ENCODE results near the gene CYB561D1. TPM values are rescaled to one million over a fixed set of nuclear protein-coding genes. Genes with fewer than 3 reads are reported as not detected.
A peak's percentile ranks its signal among the peaks of the same experiment; 100 is the strongest.

CYB561D1 gene
- total and polyA plus RNA-seq, 2 of the 8 experiments (the other 6 are each of a cell fraction or from before 2014, with no cell fraction given), result 3.6 to 3.8 TPM

DNA sequence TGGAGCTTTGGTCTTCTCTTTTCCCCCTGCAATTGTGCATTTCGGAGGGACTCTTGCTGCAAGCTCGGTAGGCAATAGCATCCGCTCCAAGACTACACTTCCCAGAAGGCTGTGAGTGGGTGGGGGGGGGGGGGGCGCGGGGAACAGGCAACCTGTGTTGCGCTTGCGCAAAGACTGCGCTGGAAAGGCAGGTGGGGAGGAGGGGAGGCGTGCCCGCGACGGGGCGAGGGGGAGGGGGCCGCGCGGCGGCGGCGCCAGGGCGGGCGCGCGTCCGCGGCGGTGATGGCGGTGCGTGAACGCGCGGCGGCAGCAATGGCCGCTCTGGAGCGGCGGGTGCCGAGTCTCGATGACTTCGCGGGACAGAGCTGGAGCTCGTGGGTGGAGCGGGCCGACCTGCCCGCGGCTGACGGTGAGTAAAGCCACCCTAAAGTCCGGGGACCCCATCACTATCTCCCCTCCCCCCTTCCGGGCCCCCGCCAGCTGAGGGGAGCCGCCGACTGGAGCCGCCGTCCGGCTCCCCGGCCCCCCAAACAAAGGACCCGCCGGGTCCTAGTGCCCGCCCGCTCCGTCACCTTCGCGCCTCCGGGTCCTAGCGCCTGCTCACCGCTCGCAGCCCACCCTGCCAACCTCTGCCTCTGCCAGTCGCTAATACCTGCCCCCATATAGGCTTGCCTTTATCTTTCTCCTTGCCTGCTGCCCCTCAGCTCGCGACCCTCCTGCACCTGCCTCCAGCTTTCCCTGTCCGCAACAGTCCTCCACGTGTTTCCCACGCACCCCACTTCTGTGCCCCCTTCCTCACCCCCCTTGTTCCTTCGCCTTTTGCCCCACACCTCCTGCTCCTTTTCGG is 10.0 kb upstream of the CYB561D1 start, which contains the start of gene ATXN7L2 (continued):
- TF ChIP-seq HDAC2 (IDR thresholded peaks at IDR 0.05; ENCODE audit: borderline replicate concordance in 1 of 2, low read depth in 2 of 2, low read length in 2 of 2), result 0 out of 4 replicates have a peak, but pooled peaks of 1 of the 2 experiments have one; percentile 42
- peak; percentile 77 for TF ChIP-seq KDM4A (IDR thresholded peaks at IDR 0.05; ENCODE audit: low read depth, low read length, severe bottlenecking)
- no peak for TF ChIP-seq CTCF (IDR thresholded peaks at IDR 0.05; ENCODE audit: control extremely low read depth in 1 of 3, insufficient read depth in 1 of 3, low read depth in 1 of 3, low read length in 3 of 3)
- TF ChIP-seq TCF12 (IDR thresholded peaks at IDR 0.05; ENCODE audit: low read depth, low read length), result 0 out of 2 replicates have a peak, but pooled peaks have one; percentile 72
- peak; percentile 100 for TF ChIP-seq FOSL1 (IDR thresholded peaks at IDR 0.05; ENCODE audit: insufficient read depth, low read depth, low read length)
- peak; percentile 99 for TF ChIP-seq EGR1 (IDR thresholded peaks at IDR 0.05; ENCODE audit: borderline replicate concordance, low read depth, low read length)
- peak; percentile 90 for TF ChIP-seq CREB1 (IDR thresholded peaks at IDR 0.05)
- no peak for TF ChIP-seq POU5F1 (IDR thresholded peaks at IDR 0.05; ENCODE audit: low read depth, low read length)

Data from H1 (cell line).